Liver (tissue), 9 donors: ENCODE results near the gene RPL10. TPM values are rescaled to one million over a fixed set of nuclear protein-coding genes. Genes with fewer than 3 reads are reported as not detected.
A peak's percentile ranks its signal among the peaks of the same experiment; 100 is the strongest.

ENCODE experiments used
- DNase-seq: peaks from one replicate; pipeline ENCODE4 v3.0.0-alpha.2; 2017; ENCODE audit warnings: low spot score
- H3K27ac ChIP-seq, 2 donors: one replicate each; pipeline ENCODE4 v1.7.0; 2013; ENCODE audit warnings: inconsistent platforms in 2 of 2, low read length in 2 of 2, control low read depth in 1 of 2, low read depth in 1 of 2, mild to moderate bottlenecking in 1 of 2
- H3K27me3 ChIP-seq, 4 donors: one replicate each; pipeline versions ENCODE4 v1.6.1 to v1.7.0; 2013; ENCODE audit warnings: low read length in 3 of 4, inconsistent platforms in 1 of 4, mild to moderate bottlenecking in 1 of 4, moderate library complexity in 1 of 4; ENCODE audit not compliant: control insufficient read depth in 4 of 4, insufficient read depth in 4 of 4
- H3K36me3 ChIP-seq, 4 donors: one replicate each; pipeline versions ENCODE4 v1.6.1 to v1.7.0; 2013; ENCODE audit warnings: low read length in 3 of 4, mild to moderate bottlenecking in 3 of 4, low read depth in 1 of 4, moderate library complexity in 1 of 4; ENCODE audit not compliant: control insufficient read depth in 4 of 4, insufficient read depth in 3 of 4
- H3K4me1 ChIP-seq, 4 donors: one replicate each; pipeline versions ENCODE4 v1.6.1 to v1.7.0; 2013; ENCODE audit warnings: low read length in 3 of 4, mild to moderate bottlenecking in 3 of 4, moderate library complexity in 1 of 4; ENCODE audit not compliant: control insufficient read depth in 4 of 4, insufficient read depth in 4 of 4
- H3K4me3 ChIP-seq, 3 donors: one replicate each; pipeline versions ENCODE4 v1.6.1 to v1.7.0; 2013; ENCODE audit warnings: low read length in 3 of 3, control low read depth in 1 of 3, low read depth in 1 of 3, mild to moderate bottlenecking in 1 of 3
- H3K9ac ChIP-seq, 2 donors: one replicate each; pipeline ENCODE4 v1.7.0; 2013; ENCODE audit warnings: low read length in 2 of 2, mild to moderate bottlenecking in 2 of 2, moderate library complexity in 2 of 2, control low read depth in 1 of 2, low read depth in 1 of 2
- H3K9me3 ChIP-seq, 4 donors: one replicate each; pipeline versions ENCODE4 v1.6.1 to v1.7.0; 2013; ENCODE audit warnings: low read length in 3 of 4; ENCODE audit not compliant: control insufficient read depth in 4 of 4
- ATF3 ChIP-seq: IDR thresholded peaks from 2 replicates; pipeline ENCODE4 v1.6.1; 2016; ENCODE audit warnings: antibody characterized with exemption
- CTCF ChIP-seq: fragments of 150-350 bp; IDR thresholded peaks from 2 replicates; pipeline ENCODE4 v1.5.1; 2017; ENCODE audit warnings: improper control_type of control experiment, low read depth, low read length; ENCODE audit not compliant: missing input control
- FOXA2 ChIP-seq: IDR thresholded peaks from 2 replicates; pipeline ENCODE4 v1.6.1; 2016; ENCODE audit warnings: antibody characterized with exemption
- GABPA ChIP-seq, 2 donors: IDR thresholded peaks in 1 of 2; conservative IDR thresholded peaks in 1 of 2; 2 replicates each; pipeline ENCODE4 v1.6.1; 2016; ENCODE audit warnings: antibody characterized with exemption in 2 of 2, mild to moderate bottlenecking in 1 of 2, moderate library complexity in 1 of 2
- HNF4A ChIP-seq, 2 donors: conservative IDR thresholded peaks; 2 replicates each; pipeline ENCODE4 v1.6.1; 2016; ENCODE audit warnings: antibody characterized with exemption in 2 of 2, mild to moderate bottlenecking in 2 of 2
- HNF4G ChIP-seq: IDR thresholded peaks from 2 replicates; pipeline ENCODE4 v1.6.1; 2016; ENCODE audit warnings: antibody characterized with exemption
- JUND ChIP-seq, 2 donors: IDR thresholded peaks; 2 replicates each; pipeline ENCODE4 v1.6.1; 2016; ENCODE audit warnings: antibody characterized with exemption in 2 of 2
- MAX ChIP-seq: IDR thresholded peaks from 2 replicates; pipeline ENCODE4 v1.6.1; 2016; ENCODE audit warnings: antibody characterized with exemption
- NR2F2 ChIP-seq: IDR thresholded peaks from 2 replicates; pipeline ENCODE4 v1.6.1; 2016; ENCODE audit warnings: antibody characterized with exemption
- RAD21 ChIP-seq, 2 donors: IDR thresholded peaks; 2 replicates each; pipeline ENCODE4 v1.6.1; 2016; ENCODE audit warnings: antibody characterized with exemption in 2 of 2, mild to moderate bottlenecking in 2 of 2
- REST ChIP-seq: IDR thresholded peaks from 2 replicates; pipeline ENCODE4 v1.6.1; 2016; ENCODE audit warnings: antibody characterized with exemption, mild to moderate bottlenecking
- RXRA ChIP-seq, 2 donors: IDR thresholded peaks; 2 replicates each; pipeline ENCODE4 v1.6.1; 2017 to 2018; ENCODE audit warnings: antibody characterized with exemption in 2 of 2, mild to moderate bottlenecking in 1 of 2
- SP1 ChIP-seq: IDR thresholded peaks from 2 replicates; pipeline ENCODE4 v1.6.1; 2018; ENCODE audit warnings: antibody characterized with exemption, mild to moderate bottlenecking
- TAF1 ChIP-seq: conservative IDR thresholded peaks from 2 replicates; pipeline ENCODE4 v1.6.1; 2016; ENCODE audit warnings: antibody characterized with exemption, mild to moderate bottlenecking
- YY1 ChIP-seq: IDR thresholded peaks from 2 replicates; pipeline ENCODE4 v1.6.1; 2016; ENCODE audit warnings: antibody characterized with exemption, mild to moderate bottlenecking
- ZBTB33 ChIP-seq: IDR thresholded peaks from 2 replicates; pipeline ENCODE4 v1.6.1; 2016; ENCODE audit warnings: antibody characterized with exemption
- WGBS: extraction: QIAGEN DNeasy Blood & Tissue Kit; methylation state at CpG from one replicate; pipeline ENCODE4 v1.1.7; 2013; 5-methylcytosine and 5-hydroxymethylcytosine counted together
- polyA plus RNA-seq, 2 donors: library from polyadenylated mRNA; stranded (reverse) in 1 of 2; unstranded in 1 of 2; fragments of 200-250 nt in 1 of 2; fragments of >200 nt in 1 of 2; fragmentation: Nextera tagmentation in 1 of 2; extraction: Ambion mirVana in 1 of 2; gene quantifications; one replicate each; pipeline versions ENCODE4 v1.2.1 to v1.2.3, GENCODE V29; 2013 to 2015
- total RNA-seq, 2 donors: library from RNA; depleted of rRNA; stranded (reverse); fragments of >200 nt; gene quantifications; one replicate each; pipeline ENCODE4 v1.2.3, GENCODE V29; 2014
- donor health status: healthy.
- donor health status: healthy.
- donor health status: healthy.
- donor health status: healthy.
- donor health status: healthy.

The RPL10 gene
- total and polyA plus RNA-seq, 4 donors, result 446 to 1,644 (median 1,423) TPM

GRCh38 chrX:154371789-154372300 is 26.3 kb upstream of the RPL10 start:
- H3K9ac ChIP-seq, result no peak overlapping the region
- no peaks in the 10 kb centered on the region for H3K27me3 ChIP-seq
- no peaks in the 10 kb centered on the region for H3K36me3 ChIP-seq
- TF ChIP-seq REST (no peak), HNF4A (conservative IDR thresholded peaks at IDR 0.05) (no peak), MAX (no peak), CTCF (no peak)
- DNase-seq, result no peak
- peaks cover 9 to 27% (median 12%) of the 10 kb centered on the region in 4 donors for H3K4me1 ChIP-seq
- H3K4me3 ChIP-seq, result peak overlapping the region in 1 of 3 donors; percentile 39
- no peaks in the 10 kb centered on the region for H3K9me3 ChIP-seq
- peak overlapping the region in 1 of 2 donors; percentile 35 for H3K27ac ChIP-seq
- 17% methylated on average over 43 of the region's 43 CpGs for WGBS

- peak overlapping the region in 1 of 3 donors; percentile 39 for H3K4me3 ChIP-seq
- TF ChIP-seq JUND (IDR thresholded peaks at IDR 0.05), result no peak
- TF ChIP-seq REST, result no peak
- TF ChIP-seq FOXA2, result no peak
- TF ChIP-seq GABPA (IDR thresholded peaks at IDR 0.05 in 1 of 2, conservative IDR thresholded peaks at IDR 0.05 in 1 of 2), result no peak
- no peak for TF ChIP-seq RAD21 (IDR thresholded peaks at IDR 0.05)
- no peak for TF ChIP-seq TAF1
- TF ChIP-seq ATF3, result no peak
- no peak for TF ChIP-seq YY1
- no peak for TF ChIP-seq RXRA (IDR thresholded peaks at IDR 0.05)
- TF ChIP-seq MAX, result no peak
- TF ChIP-seq SP1, result no peak
- TF ChIP-seq HNF4G, result no peak
- TF ChIP-seq NR2F2, result no peak
- TF ChIP-seq ZBTB33, result no peak
- no peak for TF ChIP-seq HNF4A (conservative IDR thresholded peaks at IDR 0.05)
- no peaks in the 10 kb centered on the region for H3K36me3 ChIP-seq
- H3K4me1 ChIP-seq, result peaks cover 8 to 21% (median 11%) of the 10 kb centered on the region in 4 donors
- H3K27ac ChIP-seq, result no peak overlapping the region
- no peaks in the 10 kb centered on the region for H3K27me3 ChIP-seq
- H3K9ac ChIP-seq, result no peak overlapping the region
- DNase-seq, result no peak
- 50% methylated on average over 5 of the region's 5 CpGs for WGBS
- no peaks in the 10 kb centered on the region for H3K9me3 ChIP-seq
Measured at GRCh38 chrX:154372612-154373022, 25.6 kb upstream of the RPL10 start.
